WTC11 (cell line): ENCODE results near the gene PNMA6A. TPM values are rescaled to one million over a fixed set of nuclear protein-coding genes. Genes with fewer than 3 reads are reported as not detected.
A peak's percentile ranks its signal among the peaks of the same experiment; 100 is the strongest.
"Not testable (repeated sequence)": the region's sequence is repeated elsewhere in the genome, so short reads cannot be mapped to it uniquely, and the experiment has no call there.

ENCODE experiments used
- ATAC-seq: fragments of 200-7000 bp; cut with Tn5 transposase; 2 replicates; pipeline ENCODE4 v1.10.0; 2021; ENCODE audit warnings: mild to moderate bottlenecking, moderate library complexity
- CTCF ChIA-PET: fragments of 300-600 bp; sonication (Branson Sonifier 250); formaldehyde crosslinking; loops from one replicate; lab custom pipeline; 2021; ENCODE audit warnings: antibody characterized with exemption; lab: Charles Lee
- POLR2A ChIA-PET: fragments of 350-600 bp; sonication (Branson Sonifier 250); formaldehyde crosslinking; loops from one replicate; lab custom pipeline; 2021; ENCODE audit warnings: antibody characterized with exemption; lab: Charles Lee
- DNase-seq: peaks from one replicate; pipeline ENCODE4 v3.0.0; 2021; ENCODE audit warnings: low spot score
- H3K27ac Mint-ChIP-seq: 2 replicates; pipeline ENCODE4 v1.8.0; 2021; ENCODE audit warnings: mixed read lengths
- H3K27me3 Mint-ChIP-seq: 2 replicates; pipeline ENCODE4 v1.8.0; 2021; ENCODE audit warnings: low read depth, mild to moderate bottlenecking, moderate library complexity, mixed read lengths
- H3K36me3 Mint-ChIP-seq: 2 replicates; pipeline ENCODE4 v1.8.0; 2021; ENCODE audit warnings: mixed read lengths
- H3K4me1 Mint-ChIP-seq: 2 replicates; pipeline ENCODE4 v1.8.0; 2022; ENCODE audit warnings: mixed read lengths
- H3K4me3 Mint-ChIP-seq: 2 replicates; pipeline ENCODE4 v1.8.0; 2021; ENCODE audit warnings: mild to moderate bottlenecking, moderate library complexity, mixed read lengths
- H3K9me3 Mint-ChIP-seq: 2 replicates; pipeline ENCODE4 v1.8.0; 2021; ENCODE audit warnings: mixed read lengths
- total RNA-seq: library from RNA; stranded (reverse); gene quantifications from 3 replicates; pipeline ENCODE4 v1.2.3, GENCODE V29; 2021

PNMA6A gene
- total RNA-seq, 1 experiment from 2014 or later = 4.4 TPM

- peak; percentile 55 for ATAC-seq
Observed at GRCh38 chrX:153113851-153114250, 41.6 kb downstream of the PNMA6A start.

GRCh38 chrX:153117754-153118153 is 45.5 kb downstream of the PNMA6A start:
- ATAC-seq, H3K27ac Mint-ChIP-seq, H3K4me3 Mint-ChIP-seq, CTCF ChIA-PET, POLR2A ChIA-PET, H3K4me1 Mint-ChIP-seq, H3K9me3 Mint-ChIP-seq, DNase-seq, H3K36me3 Mint-ChIP-seq, H3K27me3 Mint-ChIP-seq: not testable (repeated sequence)

More at GRCh38 chrX:153113851-153114250, 41.6 kb downstream of the PNMA6A start:
- H3K4me3 Mint-ChIP-seq, H3K36me3 Mint-ChIP-seq, H3K27ac Mint-ChIP-seq, CTCF ChIA-PET, H3K27me3 Mint-ChIP-seq, POLR2A ChIA-PET, DNase-seq, H3K9me3 Mint-ChIP-seq, H3K4me1 Mint-ChIP-seq: not testable (repeated sequence)

GRCh38 chrX:153120230-153120629 is 48.0 kb downstream of the PNMA6A start:
- H3K4me3 Mint-ChIP-seq, H3K27me3 Mint-ChIP-seq, ATAC-seq, H3K9me3 Mint-ChIP-seq, H3K27ac Mint-ChIP-seq, DNase-seq, POLR2A ChIA-PET, CTCF ChIA-PET, H3K4me1 Mint-ChIP-seq, H3K36me3 Mint-ChIP-seq: not testable (repeated sequence)

GRCh38 chrX:153123468-153123867 is 51.2 kb downstream of the PNMA6A start:
- DNase-seq, H3K9me3 Mint-ChIP-seq, H3K27me3 Mint-ChIP-seq, CTCF ChIA-PET, H3K4me1 Mint-ChIP-seq, H3K36me3 Mint-ChIP-seq, ATAC-seq, H3K4me3 Mint-ChIP-seq, H3K27ac Mint-ChIP-seq, POLR2A ChIA-PET: not testable (repeated sequence)

Other genes starting within 250 kb of the PNMA6A start
- 20.4 to 21.7 TPM (median 20.5 TPM) in 3 replicates for gene CETN2, start 241.7 kb upstream of the PNMA6A start, total RNA-seq
- 22.5 to 26.1 TPM (median 25.9 TPM) in 3 replicates for gene NSDHL, start 241.4 kb upstream of the PNMA6A start, total RNA-seq
- gene ZNF185, start 174.4 kb upstream of the PNMA6A start, total RNA-seq = 8.2 to 10.9 TPM (median 10.3 TPM) in 3 replicates
- 0.13 to 0.27 TPM (median 0.25 TPM) in 3 replicates for gene PNMA5, start 78.3 kb upstream of the PNMA6A start, total RNA-seq
- gene PNMA3, start 16.0 kb upstream of the PNMA6A start, total RNA-seq = 3.7 to 6.5 TPM (median 5.8 TPM) in 3 replicates
- not detected in 3 replicates for gene MAGEA1, start 106.8 kb downstream of the PNMA6A start, total RNA-seq
- 0.13 to 0.30 TPM (median 0.23 TPM) in 3 replicates for gene PNMA6F, start 249.3 kb downstream of the PNMA6A start, total RNA-seq